Measurements from ENCODE around the gene LTBP3.
"Not testable (repeated sequence)": the region's sequence is repeated elsewhere in the genome, so short reads cannot be mapped to it uniquely, and the experiment has no call there.

Gene LTBP3

GRCh38 chr11:65536412-65537295, 21.5 kb downstream of the LTBP3 start:
- DNase-seq (ENCODE audit: low spot score), result no peak

- DNase-seq (ENCODE audit: low spot score), result no peak
These were observed 23.1 kb downstream of the LTBP3 start for GRCh38 chr11:65535102-65535501.

- no peak for DNase-seq (ENCODE audit: low spot score)
These were observed 25.6 kb downstream of the LTBP3 start for GRCh38 chr11:65532388-65533064.

DNA sequence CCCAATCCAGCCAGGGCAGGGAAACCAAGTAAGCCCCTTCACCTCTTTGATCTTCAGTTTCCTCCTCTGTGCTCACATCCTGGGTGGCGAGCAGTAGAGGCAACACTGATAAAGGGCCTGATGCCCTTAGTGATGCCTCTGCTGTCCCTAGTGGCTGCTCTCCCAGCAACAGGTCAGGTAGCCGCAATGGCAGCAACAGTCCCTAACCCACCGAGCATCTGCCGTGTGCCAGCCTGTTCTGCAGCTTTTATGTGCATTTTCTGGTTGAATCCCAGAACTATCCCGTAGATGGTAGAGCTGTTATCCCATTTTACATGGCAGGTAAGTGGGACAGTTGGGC, 28.0 kb downstream of the LTBP3 start:
- DNase-seq (ENCODE audit: low spot score), result no peak

DNA sequence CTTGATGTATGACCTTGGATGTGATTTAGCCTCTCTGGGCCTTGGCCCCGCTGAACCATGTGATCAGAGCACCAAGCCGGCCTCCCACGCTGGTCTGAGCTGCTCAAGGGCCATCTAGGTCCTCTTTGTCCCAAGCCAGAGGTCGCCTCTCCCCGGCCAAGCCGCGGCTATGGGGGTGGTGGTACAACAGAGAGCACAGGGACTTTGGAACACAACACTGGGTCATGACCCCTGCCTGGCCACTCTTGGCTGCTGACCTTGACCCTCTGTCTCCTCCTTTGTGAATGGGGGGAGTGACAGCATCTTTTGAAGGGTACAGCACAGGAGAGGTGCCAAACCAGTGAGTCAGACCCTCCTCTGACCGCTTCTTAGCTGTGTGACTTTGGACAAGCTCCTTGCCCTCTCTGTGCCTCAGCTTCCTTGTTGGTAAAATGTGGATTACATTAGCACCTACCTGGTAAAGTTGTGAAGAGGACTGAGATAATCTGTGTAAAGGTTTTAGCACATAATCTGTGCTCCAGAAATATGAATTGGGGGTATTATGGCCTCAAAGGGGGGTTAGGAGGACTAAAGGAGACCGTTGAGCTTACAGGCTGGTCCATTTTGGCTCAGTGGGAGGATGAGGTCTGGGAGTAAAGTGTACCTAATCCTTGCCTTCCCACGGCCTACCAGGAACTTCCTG, 28.5 kb downstream of the LTBP3 start:
- DNase-seq (ENCODE audit: low spot score), result no peak

GRCh38 chr11:65528819-65529350, 29.3 kb downstream of the LTBP3 start:
- DNase-seq (ENCODE audit: low spot score), result no peak

- DNase-seq (ENCODE audit: low spot score), result no peak
These were observed 31.4 kb downstream of the LTBP3 start for GRCh38 chr11:65526744-65527143.

DNA sequence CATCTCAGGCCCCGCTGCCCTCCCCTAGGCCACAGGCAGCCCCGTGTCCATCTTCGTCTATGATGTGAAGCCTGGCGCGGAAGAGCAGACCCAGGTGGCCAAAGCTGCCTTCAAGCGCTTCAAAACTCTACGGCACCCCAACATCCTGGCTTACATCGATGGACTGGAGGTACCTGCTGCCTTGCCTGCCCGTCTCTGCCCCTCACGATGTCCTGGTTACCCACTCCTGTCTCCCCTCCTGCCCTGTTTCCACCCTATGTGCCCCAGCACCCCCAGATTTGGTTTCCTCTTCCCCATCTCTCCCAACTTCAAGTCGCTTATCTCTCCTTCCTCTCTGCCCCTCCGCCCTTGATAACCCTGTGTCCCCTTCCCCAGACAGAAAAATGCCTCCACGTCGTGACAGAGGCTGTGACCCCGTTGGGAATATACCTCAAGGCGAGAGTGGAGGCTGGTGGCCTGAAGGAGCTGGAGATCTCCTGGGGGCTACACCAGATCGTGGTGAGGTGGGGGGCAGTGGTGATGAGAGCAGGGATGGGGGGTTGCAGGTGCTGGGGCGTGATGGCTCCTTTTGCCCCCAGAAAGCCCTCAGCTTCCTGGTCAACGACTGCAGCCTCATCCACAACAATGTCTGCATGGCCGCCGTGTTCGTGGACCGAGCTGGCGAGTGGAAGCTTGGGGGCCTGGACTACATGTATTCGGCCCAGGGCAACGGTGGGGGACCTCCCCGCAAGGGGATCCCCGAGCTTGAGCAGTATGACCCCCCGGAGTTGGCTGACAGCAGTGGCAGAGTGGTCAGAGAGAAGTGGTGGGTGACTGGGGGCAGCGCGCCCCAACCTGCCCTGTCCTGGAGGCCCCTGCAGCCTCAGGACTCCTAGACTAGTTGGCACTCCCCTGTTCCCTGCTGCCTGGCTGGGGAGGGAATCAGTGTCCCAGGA, 32.3 kb downstream of the LTBP3 start:
- no peak for DNase-seq (ENCODE audit: low spot score)

DNA sequence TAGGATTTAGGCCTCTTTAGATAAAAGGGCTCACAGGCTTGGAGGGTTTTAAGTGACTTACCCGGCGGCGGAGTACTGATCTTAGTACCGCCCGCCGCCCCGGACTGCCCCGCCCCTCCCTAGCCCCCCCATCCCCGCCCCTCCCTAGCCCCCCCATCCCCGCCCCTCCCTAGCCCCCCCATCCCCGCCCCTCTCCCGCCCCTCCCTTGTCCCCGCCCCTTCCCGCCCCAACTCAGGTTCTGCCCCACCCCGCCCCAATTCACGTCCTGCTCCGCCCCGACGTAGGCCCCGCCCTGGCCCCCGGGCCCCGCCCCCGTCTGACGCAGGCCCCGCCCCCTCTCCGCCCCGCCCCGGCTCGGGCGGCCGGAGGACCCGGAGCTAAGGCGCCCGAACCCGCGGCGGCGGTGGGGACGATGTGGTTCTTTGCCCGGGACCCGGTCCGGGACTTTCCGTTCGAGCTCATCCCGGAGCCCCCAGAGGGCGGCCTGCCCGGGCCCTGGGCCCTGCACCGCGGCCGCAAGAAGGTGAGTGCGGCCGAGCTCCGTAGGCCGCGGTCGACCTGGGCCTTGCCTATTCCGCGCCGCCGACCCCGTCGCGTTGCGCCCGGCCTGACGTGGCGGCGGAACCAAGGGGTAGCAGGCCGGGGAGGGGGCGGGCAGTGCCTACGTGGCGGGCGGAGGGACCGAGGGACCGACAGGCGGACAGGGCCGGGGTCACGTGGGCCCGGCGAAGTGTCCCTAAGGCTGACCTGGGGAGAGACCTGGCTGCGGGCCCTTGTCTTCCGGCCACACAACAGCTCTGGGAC, 33.2 kb downstream of the LTBP3 start, which contains the start of gene SCYL1:
SCYL1 (plus strand) TSS at position 343 of the 805 bp plus-strand sequence; CDS start at position 414, 71 bp downstream.
- DNase-seq (ENCODE audit: low spot score), result peak; percentile 88

GRCh38 chr11:65524014-65524740, 34.0 kb downstream of the LTBP3 start:
- no peak for DNase-seq (ENCODE audit: low spot score)

GRCh38 chr11:65523631-65523968, 34.6 kb downstream of the LTBP3 start:
- not testable (repeated sequence) for DNase-seq (ENCODE audit: low spot score)

DNA sequence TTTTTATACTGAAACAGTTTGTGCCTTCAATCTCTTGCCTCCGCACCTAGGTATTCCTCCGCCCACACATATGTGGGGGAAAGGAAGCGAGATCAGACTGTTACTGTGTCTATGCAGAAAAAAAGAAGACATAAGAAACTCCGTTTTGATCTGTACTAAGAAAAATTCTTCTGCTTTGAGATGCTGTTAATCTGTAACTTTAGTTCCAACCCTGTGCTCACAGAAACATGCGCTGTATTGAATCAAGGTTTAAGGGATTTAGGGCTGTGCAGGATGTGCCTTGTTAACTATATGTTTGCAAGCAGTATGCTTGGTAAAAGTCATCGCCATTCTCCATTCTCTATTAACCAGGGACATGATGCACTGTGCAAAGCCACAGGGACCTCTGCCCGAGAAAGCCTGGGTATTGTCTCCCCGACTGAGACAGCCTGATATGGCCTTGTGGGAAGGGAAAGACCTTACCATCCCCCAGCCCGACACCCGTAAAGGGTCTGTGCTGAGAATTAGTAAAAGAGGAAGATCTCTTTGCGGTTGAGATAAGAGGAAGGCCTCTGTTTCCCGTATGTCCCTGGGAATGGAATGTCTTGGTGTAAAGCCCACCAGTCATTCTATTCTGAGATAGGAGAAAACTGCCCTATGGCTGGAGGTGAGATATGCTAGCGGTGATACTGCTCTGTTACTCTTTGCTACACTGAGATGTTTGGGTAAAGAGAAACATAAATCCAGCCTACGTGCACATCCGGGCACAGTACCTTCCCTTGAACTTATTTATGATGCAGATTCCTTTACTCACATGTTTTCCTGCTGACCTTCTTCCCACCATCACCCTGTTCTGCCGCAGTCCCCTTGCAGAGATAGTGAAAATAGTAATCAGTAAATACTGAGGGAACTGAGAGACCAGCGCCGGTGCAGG, 35.2 kb downstream of the LTBP3 start:
- DNase-seq (ENCODE audit: low spot score), result peak; percentile 70

GRCh38 chr11:65521777-65522521, 36.2 kb downstream of the LTBP3 start:
- not testable (repeated sequence) for DNase-seq (ENCODE audit: low spot score)

DNA sequence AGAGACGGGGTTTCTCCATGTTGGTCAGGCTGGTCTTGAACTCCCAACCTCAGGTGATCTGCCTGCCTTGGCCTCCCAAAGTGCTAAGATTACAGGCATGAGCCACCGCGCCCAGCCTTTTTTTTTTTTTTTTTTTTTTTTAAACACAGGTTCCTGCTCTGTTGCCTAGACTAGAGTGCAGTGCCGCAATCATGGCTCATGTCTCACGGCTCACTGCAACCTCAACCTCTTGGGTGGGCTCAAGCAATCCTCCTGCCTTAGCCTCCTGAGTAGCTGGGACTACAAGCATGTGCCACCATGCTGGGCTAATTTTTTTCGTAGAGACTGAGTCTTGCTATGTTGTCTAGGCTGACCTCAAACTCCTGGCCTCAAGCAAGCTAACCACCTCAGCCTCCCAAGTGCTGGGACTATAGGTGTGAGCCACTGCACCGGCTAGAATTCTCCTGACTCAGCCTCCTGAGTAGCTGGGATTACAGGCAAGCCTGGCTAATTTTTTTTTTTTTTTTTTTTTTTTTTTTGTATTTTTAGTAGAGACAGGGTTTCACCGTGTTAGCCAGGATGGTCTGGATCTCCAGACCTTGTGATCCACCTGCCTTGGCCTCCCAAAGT, 39.1 kb downstream of the LTBP3 start:
- not testable (repeated sequence) for DNase-seq (ENCODE audit: low spot score)

GRCh38 chr11:65516135-65516968, 41.8 kb downstream of the LTBP3 start:
- no peak for DNase-seq (ENCODE audit: low spot score)

- DNase-seq (ENCODE audit: low spot score), result not testable (repeated sequence)
These were observed 45.8 kb downstream of the LTBP3 start for GRCh38 chr11:65512311-65512710.
